HG02852 (cell line): Measurements from ENCODE around the gene ZMPSTE24.

Experiments
- ATAC-seq: cut with Tn5 transposase; IDR thresholded peaks from one replicate; pipeline ENCODE4 v1.9.1; 2021; ENCODE audit warnings: mild to moderate bottlenecking, moderate library complexity; ENCODE audit not compliant: unreplicated experiment

Gene ZMPSTE24

GRCh38 chr1:40257313-40257687 lies 736 bp upstream of the ZMPSTE24 start:
- ATAC-seq = no peak

DNA sequence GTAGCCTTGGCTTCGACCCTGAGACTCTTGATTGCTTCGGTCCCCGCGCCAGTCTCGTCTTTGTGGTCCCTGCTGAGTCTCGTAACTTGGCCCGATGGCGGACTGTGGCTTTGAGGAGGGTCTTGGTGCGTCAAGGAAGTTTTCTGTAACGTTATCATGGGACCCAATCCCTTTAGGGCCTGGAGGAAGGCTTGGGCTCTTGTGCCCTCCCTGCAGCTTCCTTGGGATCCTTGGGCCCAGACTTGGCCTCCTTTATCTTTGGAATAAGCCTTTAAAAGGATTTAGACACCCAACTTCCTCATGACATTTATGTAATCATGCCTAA lies 371 bp downstream of the ZMPSTE24 start:
- ATAC-seq = no peak

GRCh38 chr1:40264354-40264781 lies 6.3 kb downstream of the ZMPSTE24 start:
- ATAC-seq = no peak

- ATAC-seq = no peak
Observed at GRCh38 chr1:40265298-40265697, 7.3 kb downstream of the ZMPSTE24 start.

DNA sequence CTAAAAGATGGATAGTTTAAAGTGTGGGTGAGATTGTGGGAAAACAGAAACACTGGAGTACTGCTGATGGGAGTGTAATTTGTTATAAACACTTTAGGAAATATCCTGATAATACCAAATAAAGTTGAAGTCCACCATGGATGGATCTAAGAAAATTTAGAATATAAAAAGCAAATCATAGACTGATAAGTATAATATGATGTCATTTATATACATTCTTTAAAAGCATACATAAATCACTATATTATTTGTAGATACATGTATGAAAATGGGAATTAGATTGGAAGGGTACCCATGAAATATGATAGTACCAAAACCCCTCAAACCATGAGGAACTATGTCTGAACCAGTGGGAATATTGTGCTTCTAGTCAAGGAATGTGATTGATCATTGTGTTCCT lies 7.9 kb downstream of the ZMPSTE24 start:
- ATAC-seq = no peak

GRCh38 chr1:40266786-40267535 lies 8.9 kb downstream of the ZMPSTE24 start:
- ATAC-seq = no peak

DNA sequence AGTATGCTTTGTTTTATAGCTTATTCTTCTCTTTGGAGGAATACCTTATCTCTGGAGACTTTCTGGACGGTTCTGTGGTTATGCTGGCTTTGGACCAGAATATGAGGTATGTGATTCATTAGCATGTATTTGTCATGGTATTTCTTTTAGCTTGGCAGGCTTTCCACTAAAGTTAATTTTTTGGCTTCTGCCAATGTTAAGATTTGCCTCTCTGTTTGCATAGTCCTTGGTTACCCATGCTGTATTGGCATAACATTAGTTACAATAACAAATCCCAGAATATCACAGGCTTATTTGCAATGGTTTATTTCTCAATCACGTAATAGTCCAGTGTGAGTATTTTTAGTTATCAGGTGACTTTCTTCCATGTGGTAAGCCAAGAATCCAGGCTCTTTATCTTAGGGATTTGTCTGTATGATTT lies 9.7 kb downstream of the ZMPSTE24 start:
- no peak for ATAC-seq

DNA sequence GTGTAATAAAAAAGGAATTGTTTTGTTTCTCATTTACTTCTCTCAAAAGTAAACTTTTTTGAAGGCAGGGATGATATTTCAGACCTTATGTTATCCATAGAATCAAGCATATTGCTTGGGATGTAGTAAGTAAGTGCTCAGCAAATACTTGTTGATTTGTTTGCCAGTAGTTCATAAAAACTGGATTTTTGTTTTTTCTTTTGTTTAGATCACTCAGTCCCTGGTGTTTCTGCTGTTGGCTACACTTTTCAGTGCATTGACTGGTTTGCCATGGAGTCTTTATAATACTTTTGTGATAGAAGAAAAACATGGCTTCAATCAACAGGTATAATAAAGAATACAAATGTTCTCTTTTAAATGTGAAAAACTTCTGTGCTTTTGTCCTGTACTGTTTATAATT lies 10.2 kb downstream of the ZMPSTE24 start:
- no peak for ATAC-seq

DNA sequence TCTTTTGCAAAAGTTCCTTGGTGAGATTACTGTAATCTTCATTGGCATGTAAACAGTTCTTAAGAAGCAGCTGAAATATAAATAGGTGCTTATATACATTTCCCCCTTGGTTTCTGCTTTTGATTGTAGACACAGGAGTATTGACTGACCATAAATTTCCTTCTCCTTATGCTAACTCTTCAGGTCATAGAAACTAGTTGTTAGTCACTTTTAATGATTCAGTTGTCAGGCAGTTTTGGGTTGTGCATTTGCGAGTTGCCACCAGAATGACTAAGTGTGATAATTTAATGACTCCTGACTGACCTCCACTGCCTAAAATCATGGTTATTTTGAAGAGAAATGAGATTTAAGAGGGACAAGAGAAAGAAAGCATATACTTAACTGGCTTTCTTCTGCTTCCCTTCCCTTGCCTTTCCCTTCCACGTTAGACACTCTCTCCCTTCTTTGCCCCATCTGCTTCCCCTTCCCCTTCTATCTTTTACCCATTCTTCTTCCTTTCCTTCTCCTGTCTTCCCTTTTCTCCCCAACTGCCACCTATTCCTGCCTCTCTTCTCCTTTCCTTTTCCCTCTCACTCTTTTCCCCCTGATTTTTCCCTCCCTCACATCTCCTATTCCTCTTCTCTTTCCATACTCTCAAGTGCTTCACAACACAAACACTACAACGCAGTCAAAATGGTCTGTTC lies 12.3 kb downstream of the ZMPSTE24 start:
- ATAC-seq = no peak

- ATAC-seq = no peak
Observed at GRCh38 chr1:40272653-40273213, 14.7 kb downstream of the ZMPSTE24 start.

DNA sequence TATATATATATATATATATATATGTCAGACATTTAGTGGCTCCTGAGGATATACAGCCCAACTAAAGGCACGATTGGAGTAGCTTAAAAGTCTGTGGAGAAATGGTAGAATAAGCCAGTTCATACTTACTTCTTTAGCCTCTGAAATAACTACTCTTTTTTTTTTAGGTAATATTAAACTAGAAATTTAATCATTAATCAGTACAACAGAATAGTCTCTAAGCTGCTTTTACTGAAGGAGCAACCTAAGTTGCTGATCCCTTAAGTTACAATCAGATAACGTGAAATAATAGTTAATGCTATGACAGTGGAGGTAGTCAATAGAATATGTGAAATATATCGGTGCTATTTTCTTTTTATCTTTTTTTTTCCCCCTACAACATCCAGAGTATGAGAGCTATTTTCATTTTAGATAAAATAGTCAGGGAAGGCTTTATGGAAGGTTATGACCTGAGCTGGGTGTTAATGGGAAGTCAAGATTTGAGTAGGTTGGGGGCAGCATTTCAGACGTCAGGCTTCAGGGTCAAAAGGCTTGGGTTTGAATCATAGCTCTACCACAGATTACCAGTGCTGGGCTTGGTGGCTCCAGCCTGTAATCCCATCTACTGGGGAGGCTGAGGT lies 15.6 kb downstream of the ZMPSTE24 start:
- ATAC-seq = no peak

DNA sequence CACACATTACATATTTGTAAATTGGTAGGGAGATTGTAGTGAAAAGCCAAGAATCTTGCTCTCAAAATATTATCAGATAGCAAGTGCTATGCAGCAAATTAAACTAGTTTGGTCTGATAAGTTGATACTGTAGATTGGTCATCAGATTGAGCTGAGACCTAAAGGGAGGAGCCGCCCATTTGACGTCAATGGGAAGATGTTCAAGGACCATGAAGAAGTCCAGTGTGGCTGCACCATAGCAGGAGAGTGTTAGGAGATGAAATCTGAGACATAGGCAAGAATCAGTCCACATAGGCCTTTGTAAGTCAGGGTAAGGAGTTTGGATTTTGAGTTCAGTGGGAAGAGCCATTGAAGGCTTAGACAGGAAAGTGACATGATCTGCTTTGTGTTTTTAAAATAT lies 16.3 kb downstream of the ZMPSTE24 start:
- no peak for ATAC-seq

- ATAC-seq = no peak
Observed at GRCh38 chr1:40276122-40276521, 18.1 kb downstream of the ZMPSTE24 start.

GRCh38 chr1:40281853-40282252 lies 23.8 kb downstream of the ZMPSTE24 start:
- ATAC-seq = no peak

- no peak for ATAC-seq
Observed at GRCh38 chr1:40291293-40291692, 33.3 kb downstream of the ZMPSTE24 start.

- ATAC-seq = no peak
Observed at GRCh38 chr1:40299366-40300248, 41.6 kb downstream of the ZMPSTE24 start.

GRCh38 chr1:40300249-40300567 lies 42.2 kb downstream of the ZMPSTE24 start:
- no peak for ATAC-seq

GRCh38 chr1:40300651-40301050 lies 42.6 kb downstream of the ZMPSTE24 start:
- ATAC-seq = no peak

DNA sequence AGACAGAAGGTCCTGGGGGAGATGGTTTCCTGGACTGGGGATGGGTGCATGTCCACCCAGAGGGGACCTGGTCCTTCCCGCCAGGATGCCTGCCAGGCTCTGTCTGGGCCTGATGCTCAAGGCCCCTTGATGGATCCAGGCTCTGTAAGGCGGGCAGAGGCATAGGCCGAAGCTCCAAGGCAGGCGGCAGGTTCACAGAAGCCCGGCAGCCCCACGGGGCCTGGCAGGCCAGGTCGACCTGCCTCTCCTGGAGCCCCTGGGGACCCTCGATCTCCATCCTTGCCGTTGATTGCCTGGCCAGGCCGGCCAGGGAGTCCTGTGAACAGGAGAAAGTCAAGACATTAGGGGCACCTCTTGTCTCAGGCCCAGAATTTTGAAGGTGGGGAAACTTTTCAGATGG lies 43.0 kb downstream of the ZMPSTE24 start:
- no peak for ATAC-seq

- no peak for ATAC-seq
Observed at GRCh38 chr1:40301541-40302299, 43.7 kb downstream of the ZMPSTE24 start.
